Measurements from ENCODE around the gene EXOSC10.

EXOSC10 gene

GRCh38 chr1:11134251-11134897 is 34.7 kb upstream of the EXOSC10 start:
- no peak overlapping the region for H3K4me3 ChIP-seq (ENCODE audit: low read length)
- peak; percentile 19 for DNase-seq (ENCODE audit: low read depth)
- H3K36me3 ChIP-seq (ENCODE audit: control insufficient read depth, insufficient read depth, low read length, severe bottlenecking), result peaks cover 80% of the 10 kb centered on the region
- peaks cover 28% of the 10 kb centered on the region for H3K4me1 ChIP-seq (ENCODE audit: control insufficient read depth, insufficient read depth, low read length)
- no peaks in the 10 kb centered on the region for H3K9me3 ChIP-seq (ENCODE audit: control insufficient read depth, low read length)
- H3K27me3 ChIP-seq (replicated peaks; ENCODE audit: control insufficient read depth, insufficient read depth, low read length), result no peaks in the 10 kb centered on the region
- H3K9ac ChIP-seq (ENCODE audit: low read length), result no peak overlapping the region

DNA sequence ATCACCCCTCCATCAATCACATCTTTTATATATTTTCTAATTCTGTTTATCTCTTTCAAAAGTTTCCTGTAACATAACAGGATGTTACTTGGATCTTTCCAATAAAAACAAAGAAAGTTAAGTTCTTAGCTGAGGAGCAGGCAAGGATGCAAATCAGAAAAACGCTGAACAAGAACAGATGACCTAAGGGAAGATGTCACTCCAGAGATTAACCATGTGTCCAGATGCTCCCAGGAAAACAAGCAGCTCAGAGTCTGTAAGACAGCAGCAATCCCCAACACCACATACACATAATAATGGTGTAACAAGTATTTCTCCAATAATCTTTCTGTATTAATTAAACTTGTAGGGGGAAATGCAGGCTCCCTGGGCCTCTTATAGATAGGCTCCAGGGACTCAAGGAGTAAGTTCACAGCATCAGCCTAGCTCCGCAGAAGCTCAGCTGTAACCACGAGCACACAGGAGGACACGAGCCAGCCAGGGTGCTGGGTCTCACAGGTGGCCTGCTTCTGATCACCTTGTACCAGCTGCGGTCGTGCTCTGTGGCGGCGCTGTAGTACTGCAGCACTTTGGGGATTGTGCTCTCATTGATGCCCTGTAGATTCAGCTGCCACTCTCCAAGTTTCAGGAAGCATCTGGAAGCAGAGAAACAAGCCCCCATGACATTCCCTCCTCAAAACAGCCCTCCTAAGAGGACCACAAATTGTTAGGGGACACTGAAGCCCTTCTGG is 33.1 kb upstream of the EXOSC10 start:
- H3K9me3 ChIP-seq (ENCODE audit: control insufficient read depth, low read length), result no peaks in the 10 kb centered on the region
- H3K4me3 ChIP-seq (ENCODE audit: low read length), result no peak overlapping the region
- peaks cover 81% of the 10 kb centered on the region for H3K36me3 ChIP-seq (ENCODE audit: control insufficient read depth, insufficient read depth, low read length, severe bottlenecking)
- DNase-seq (ENCODE audit: low read depth), result no peak
- H3K27me3 ChIP-seq (replicated peaks; ENCODE audit: control insufficient read depth, insufficient read depth, low read length), result no peaks in the 10 kb centered on the region
- H3K9ac ChIP-seq (ENCODE audit: low read length), result no peak overlapping the region
- peaks cover 18% of the 10 kb centered on the region for H3K4me1 ChIP-seq (ENCODE audit: control insufficient read depth, insufficient read depth, low read length)

GRCh38 chr1:11131816-11132215 is 32.1 kb upstream of the EXOSC10 start:
- Histone ChIP-seq H3K27me3 (replicated peaks; ENCODE audit: control insufficient read depth, insufficient read depth, low read length) (no peaks in the 10 kb centered on the region), H3K36me3 (ENCODE audit: control insufficient read depth, insufficient read depth, low read length, severe bottlenecking) (peaks cover 82% of the 10 kb centered on the region), H3K9me3 (ENCODE audit: control insufficient read depth, low read length) (no peaks in the 10 kb centered on the region), H3K4me1 (ENCODE audit: control insufficient read depth, insufficient read depth, low read length) (peaks cover 18% of the 10 kb centered on the region), H3K9ac (ENCODE audit: low read length) (no peak overlapping the region), H3K4me3 (ENCODE audit: low read length) (no peak overlapping the region)
- no peak for DNase-seq (ENCODE audit: low read depth)

DNA sequence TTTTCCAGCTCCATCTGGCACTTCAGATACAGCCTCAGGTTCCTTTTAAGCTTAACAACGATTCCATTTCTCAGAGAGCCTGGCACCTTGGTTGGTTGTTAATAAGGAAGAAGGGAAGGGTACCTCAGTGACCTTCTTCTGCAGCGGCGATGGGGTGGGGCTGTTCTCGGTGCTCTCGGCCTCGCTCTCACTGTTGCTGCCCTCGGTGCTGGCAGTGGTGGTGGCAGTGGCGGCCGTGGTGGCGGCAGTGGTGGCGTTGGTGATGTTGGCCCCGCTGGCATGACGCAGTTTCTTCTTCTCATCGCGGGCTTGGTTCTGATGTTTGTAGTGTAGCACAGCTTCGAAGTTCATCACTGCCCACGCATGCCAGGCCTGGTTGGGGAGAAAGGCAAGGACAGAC is 30.7 kb upstream of the EXOSC10 start:
- H3K27me3 ChIP-seq (replicated peaks; ENCODE audit: control insufficient read depth, insufficient read depth, low read length), result no peaks in the 10 kb centered on the region
- no peak for DNase-seq (ENCODE audit: low read depth)
- H3K36me3 ChIP-seq (ENCODE audit: control insufficient read depth, insufficient read depth, low read length, severe bottlenecking), result peaks cover 87% of the 10 kb centered on the region
- no peak overlapping the region for H3K4me3 ChIP-seq (ENCODE audit: low read length)
- H3K9me3 ChIP-seq (ENCODE audit: control insufficient read depth, low read length), result no peaks in the 10 kb centered on the region
- H3K4me1 ChIP-seq (ENCODE audit: control insufficient read depth, insufficient read depth, low read length), result peaks cover 18% of the 10 kb centered on the region
- no peak overlapping the region for H3K9ac ChIP-seq (ENCODE audit: low read length)

- peaks cover 17% of the 10 kb centered on the region for H3K4me1 ChIP-seq (ENCODE audit: control insufficient read depth, insufficient read depth, low read length)
- no peaks in the 10 kb centered on the region for H3K9me3 ChIP-seq (ENCODE audit: control insufficient read depth, low read length)
- H3K36me3 ChIP-seq (ENCODE audit: control insufficient read depth, insufficient read depth, low read length, severe bottlenecking), result peaks cover 93% of the 10 kb centered on the region
- no peaks in the 10 kb centered on the region for H3K27me3 ChIP-seq (replicated peaks; ENCODE audit: control insufficient read depth, insufficient read depth, low read length)
- H3K9ac ChIP-seq (ENCODE audit: low read length), result no peak overlapping the region
- H3K4me3 ChIP-seq (ENCODE audit: low read length), result no peak overlapping the region
- DNase-seq (ENCODE audit: low read depth), result no peak
These were observed 30.2 kb upstream of the EXOSC10 start for GRCh38 chr1:11129649-11130390.

GRCh38 chr1:11126569-11126968 is 26.9 kb upstream of the EXOSC10 start:
- Histone ChIP-seq H3K36me3 (ENCODE audit: control insufficient read depth, insufficient read depth, low read length, severe bottlenecking) (peaks cover 98% of the 10 kb centered on the region), H3K4me3 (ENCODE audit: low read length) (no peak overlapping the region), H3K4me1 (ENCODE audit: control insufficient read depth, insufficient read depth, low read length) (no peaks in the 10 kb centered on the region), H3K27me3 (replicated peaks; ENCODE audit: control insufficient read depth, insufficient read depth, low read length) (no peaks in the 10 kb centered on the region), H3K9ac (ENCODE audit: low read length) (no peak overlapping the region), H3K9me3 (ENCODE audit: control insufficient read depth, low read length) (no peaks in the 10 kb centered on the region)
- DNase-seq (ENCODE audit: low read depth), result peak; percentile 15

- H3K27me3 ChIP-seq (replicated peaks; ENCODE audit: control insufficient read depth, insufficient read depth, low read length), result no peaks in the 10 kb centered on the region
- peaks cover 98% of the 10 kb centered on the region for H3K36me3 ChIP-seq (ENCODE audit: control insufficient read depth, insufficient read depth, low read length, severe bottlenecking)
- no peaks in the 10 kb centered on the region for H3K9me3 ChIP-seq (ENCODE audit: control insufficient read depth, low read length)
- no peaks in the 10 kb centered on the region for H3K4me1 ChIP-seq (ENCODE audit: control insufficient read depth, insufficient read depth, low read length)
- DNase-seq (ENCODE audit: low read depth), result no peak
- H3K9ac ChIP-seq (ENCODE audit: low read length), result no peak overlapping the region
- no peak overlapping the region for H3K4me3 ChIP-seq (ENCODE audit: low read length)
These were observed 26.3 kb upstream of the EXOSC10 start for GRCh38 chr1:11125931-11126330.

GRCh38 chr1:11124965-11125364 is 25.3 kb upstream of the EXOSC10 start:
- Histone ChIP-seq H3K9me3 (ENCODE audit: control insufficient read depth, low read length) (no peaks in the 10 kb centered on the region), H3K9ac (ENCODE audit: low read length) (no peak overlapping the region), H3K36me3 (ENCODE audit: control insufficient read depth, insufficient read depth, low read length, severe bottlenecking) (peaks cover 94% of the 10 kb centered on the region), H3K4me3 (ENCODE audit: low read length) (no peak overlapping the region), H3K4me1 (ENCODE audit: control insufficient read depth, insufficient read depth, low read length) (no peaks in the 10 kb centered on the region), H3K27me3 (replicated peaks; ENCODE audit: control insufficient read depth, insufficient read depth, low read length) (no peaks in the 10 kb centered on the region)
- no peak for DNase-seq (ENCODE audit: low read depth)

DNA sequence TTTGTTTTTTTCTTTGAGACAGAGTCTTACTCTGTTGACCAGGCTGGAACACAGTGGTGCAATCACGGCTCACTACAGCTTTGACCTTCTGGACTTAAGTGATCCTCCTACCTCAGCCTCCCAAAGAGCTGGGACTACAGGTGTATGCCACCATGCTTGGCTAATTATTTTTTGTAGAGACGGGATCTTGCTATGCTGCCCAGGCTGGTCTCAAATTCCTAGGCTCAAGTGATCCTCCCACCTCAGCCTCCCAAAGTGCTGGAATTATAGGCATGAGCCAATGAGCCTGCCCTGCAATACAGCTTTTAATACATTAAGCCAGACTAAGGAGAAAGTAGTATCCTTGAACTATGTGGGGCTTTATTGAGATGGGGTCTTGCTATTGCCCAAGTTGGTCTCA is 16.6 kb upstream of the EXOSC10 start:
- Histone ChIP-seq H3K9ac (ENCODE audit: low read length) (no peak overlapping the region), H3K36me3 (ENCODE audit: control insufficient read depth, insufficient read depth, low read length, severe bottlenecking) (peaks cover 73% of the 10 kb centered on the region), H3K9me3 (ENCODE audit: control insufficient read depth, low read length) (no peaks in the 10 kb centered on the region), H3K4me3 (ENCODE audit: low read length) (no peak overlapping the region), H3K4me1 (ENCODE audit: control insufficient read depth, insufficient read depth, low read length) (no peaks in the 10 kb centered on the region), H3K27me3 (replicated peaks; ENCODE audit: control insufficient read depth, insufficient read depth, low read length) (no peaks in the 10 kb centered on the region)
- DNase-seq (ENCODE audit: low read depth), result no peak

- H3K4me3 ChIP-seq (ENCODE audit: low read length), result no peak overlapping the region
- H3K4me1 ChIP-seq (ENCODE audit: control insufficient read depth, insufficient read depth, low read length), result no peaks in the 10 kb centered on the region
- no peaks in the 10 kb centered on the region for H3K27me3 ChIP-seq (replicated peaks; ENCODE audit: control insufficient read depth, insufficient read depth, low read length)
- H3K9me3 ChIP-seq (ENCODE audit: control insufficient read depth, low read length), result no peaks in the 10 kb centered on the region
- DNase-seq (ENCODE audit: low read depth), result no peak
- H3K36me3 ChIP-seq (ENCODE audit: control insufficient read depth, insufficient read depth, low read length, severe bottlenecking), result peaks cover 74% of the 10 kb centered on the region
- no peak overlapping the region for H3K9ac ChIP-seq (ENCODE audit: low read length)
These were observed 15.3 kb upstream of the EXOSC10 start for GRCh38 chr1:11114966-11115365.

- H3K27me3 ChIP-seq (replicated peaks; ENCODE audit: control insufficient read depth, insufficient read depth, low read length), result no peaks in the 10 kb centered on the region
- H3K9me3 ChIP-seq (ENCODE audit: control insufficient read depth, low read length), result no peaks in the 10 kb centered on the region
- no peak overlapping the region for H3K4me3 ChIP-seq (ENCODE audit: low read length)
- no peaks in the 10 kb centered on the region for H3K4me1 ChIP-seq (ENCODE audit: control insufficient read depth, insufficient read depth, low read length)
- no peak for DNase-seq (ENCODE audit: low read depth)
- peaks cover 87% of the 10 kb centered on the region for H3K36me3 ChIP-seq (ENCODE audit: control insufficient read depth, insufficient read depth, low read length, severe bottlenecking)
- no peak overlapping the region for H3K9ac ChIP-seq (ENCODE audit: low read length)
These were observed 9.5 kb upstream of the EXOSC10 start for GRCh38 chr1:11109047-11109760.

Data from adipocyte (in vitro differentiated cells).